ENCODE data around the gene AOX1. TPM values are rescaled to one million over a fixed set of nuclear protein-coding genes. Genes with fewer than 3 reads are reported as not detected.

AOX1 gene
- total and polyA plus RNA-seq, 2 of the 8 experiments (the other 6 are each of a cell fraction or from before 2014, with no cell fraction given): 5.6 to 8.3 TPM

DNA sequence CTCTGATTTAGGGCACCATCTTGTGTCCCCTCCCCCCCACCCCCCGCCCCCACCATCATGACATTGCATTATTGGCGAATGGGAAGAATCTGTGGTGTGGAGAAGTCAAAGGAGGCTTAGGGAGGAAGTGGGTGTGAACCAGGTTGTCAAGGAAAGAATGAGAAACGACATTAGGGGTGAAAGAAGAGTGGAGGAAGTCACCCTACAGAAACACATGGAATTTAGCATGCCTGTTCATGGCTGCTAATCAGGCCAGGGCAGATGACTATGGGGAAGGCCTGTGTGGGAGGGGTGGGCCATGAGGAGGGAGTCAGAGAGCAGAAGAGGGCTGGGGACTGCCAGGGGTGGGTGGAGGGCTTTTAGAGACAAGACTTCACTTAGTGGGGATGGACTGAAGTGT lies 81.6 kb downstream of the AOX1 start:
- Histone ChIP-seq H2BK20ac (ENCODE audit: low read length) (no peak overlapping the region), H3K79me2 (ENCODE audit: control insufficient read depth in 1 of 2, insufficient read depth in 2 of 2, low read length in 2 of 2) (no peaks in the 10 kb centered on the region)
- CTCF ChIA-PET (ENCODE audit: partially characterized antibody): interaction anchor here (0.8 to 1.2 kb wide), 2 partner anchors 27 to 912 kb away, joined by 3 read pairs; no protein-coding TSS in a partner anchor

More for the DNA sequence above, 81.6 kb downstream of the AOX1 start:
- FAIRE-seq (no peak), DNase-seq (ENCODE audit: low read depth in 1 of 2, low spot score in 2 of 2) (no peak)
- no peak overlapping the region for H2BK15ac ChIP-seq (ENCODE audit: low read length)
- no peak overlapping the region for H3K18ac ChIP-seq (ENCODE audit: extremely low read depth, low read length)
- no peak overlapping the region for H2AK5ac ChIP-seq (ENCODE audit: low read depth, low read length)
- no peak overlapping the region for H3K4me2 ChIP-seq (ENCODE audit: insufficient read depth in 1 of 2, low read depth in 2 of 2, low read length in 2 of 2)
- no peak overlapping the region for H3K4ac ChIP-seq (replicated peaks; ENCODE audit: insufficient read length, low read depth, low read length)
- H4K5ac ChIP-seq (ENCODE audit: insufficient read length, low read depth, low read length): no peak overlapping the region
- H3K23me2 ChIP-seq (ENCODE audit: low read depth, low read length): no peaks in the 10 kb centered on the region
- no peak overlapping the region for H2AFZ ChIP-seq (ENCODE audit: low read length)
- H3K56ac ChIP-seq (replicated peaks; ENCODE audit: insufficient read length, low read depth, low read length): no peak overlapping the region
- no peak overlapping the region for H4K8ac ChIP-seq (ENCODE audit: extremely low read depth, insufficient read depth, low read length)
- no peak overlapping the region for H2BK12ac ChIP-seq (ENCODE audit: low read depth, low read length)
- POLR2A ChIA-PET (ENCODE audit: partially characterized antibody): no interaction called here
- 78% methylated on average over 3 of the region's 3 CpGs; no CpG with 5 or more reads in 1 of the 2 experiments for WGBS, 2 experiments (ENCODE audit: extremely low coverage in 1 of 2, insufficient coverage in 1 of 2, insufficient read length in 1 of 2, insufficient replicate concordance in 2 of 2, low coverage in 1 of 2, low lambda C conversion rate in 2 of 2, missing lambda C conversion rate in 1 of 2)
- H4K91ac ChIP-seq (replicated peaks; ENCODE audit: insufficient read length, low read length): no peak overlapping the region
- H3K9ac ChIP-seq (replicated peaks in 1 of 4; ENCODE audit: extremely low read depth in 1 of 4, low read depth in 3 of 4, low read length in 3 of 4): no peak overlapping the region
- no peaks in the 10 kb centered on the region for H4K20me1 ChIP-seq (replicated peaks in 1 of 2; ENCODE audit: control insufficient read depth in 1 of 2, insufficient read depth in 2 of 2, low read length in 2 of 2)
- no peaks in the 10 kb centered on the region for H3K9me3 ChIP-seq (ENCODE audit: insufficient read depth in 2 of 2, low read depth in 1 of 2, low read length in 1 of 2)
- no peaks in the 10 kb centered on the region for H3K27me3 ChIP-seq (replicated peaks in 1 of 4; ENCODE audit: control insufficient read depth in 3 of 4, extremely low read depth in 1 of 4, insufficient read depth in 3 of 4, low read length in 3 of 4)
- H3K4me1 ChIP-seq (replicated peaks in 1 of 4; ENCODE audit: control insufficient read depth in 3 of 4, insufficient read depth in 4 of 4, low read length in 3 of 4): no peaks in the 10 kb centered on the region
- H2BK120ac ChIP-seq (replicated peaks; ENCODE audit: low read depth, low read length): no peak overlapping the region
- H3K14ac ChIP-seq (ENCODE audit: insufficient read length): no peak overlapping the region
- no peak overlapping the region for H3K4me3 ChIP-seq (ENCODE audit: extremely low read depth in 1 of 4, insufficient read depth in 2 of 4, low read depth in 3 of 4, low read length in 4 of 4)
- no peak overlapping the region for H2BK5ac ChIP-seq (ENCODE audit: low read depth, low read length)
- H3K23ac ChIP-seq (ENCODE audit: insufficient read length): no peak overlapping the region
- H3K27ac ChIP-seq (ENCODE audit: low read depth, low read length): no peak overlapping the region
- H3K79me1 ChIP-seq (ENCODE audit: low read depth, low read length): no peaks in the 10 kb centered on the region
- no peaks in the 10 kb centered on the region for H3K36me3 ChIP-seq (ENCODE audit: control insufficient read depth in 2 of 4, insufficient read depth in 4 of 4, low read length in 3 of 4)
- no peak for TF ChIP-seq EZH2 (IDR thresholded peaks at IDR 0.05; ENCODE audit: low read depth, low read length, severe bottlenecking)
